ENCODE results near the gene LIPC. TPM values are rescaled to one million over a fixed set of nuclear protein-coding genes. Genes with fewer than 3 reads are reported as not detected.

LIPC gene
- total and polyA plus RNA-seq, 2 of the 4 experiments (the other 2 are of a cell fraction): 0.07 TPM; not detected in 1

GRCh38 chr15:58515807-58516206 lies 84.0 kb downstream of the LIPC start:
- peak overlapping the region; percentile 62; the same call in 1 of the 2 replicates for H2AK5ac ChIP-seq (ENCODE audit: low read depth, low read length)
- H4K5ac ChIP-seq (ENCODE audit: low read depth, low read length): no peak overlapping the region
- no peak overlapping the region for H3K23ac ChIP-seq (ENCODE audit: low read depth, low read length)
- CTCF ChIA-PET: no interaction called here
- in situ Hi-C loops (cut with MboI; ENCODE audit: low sequenced_read_pairs) (no loop called here), dilution Hi-C loops (cut with HindIII; ENCODE audit: low sequenced_read_pairs, unreplicated experiment) (no loop called here), intact Hi-C loops (cut with micrococcal nuclease) (no loop called here)
- H3K4me3 ChIP-seq (ENCODE audit: insufficient read depth, low read depth, low read length): no peak overlapping the region
- no peak overlapping the region for H3K56ac ChIP-seq (ENCODE audit: extremely low read depth, insufficient read depth, low read length)
- no peak overlapping the region for H2AFZ ChIP-seq (replicated peaks; ENCODE audit: low read length, poor library complexity)
- no peak overlapping the region for H2BK5ac ChIP-seq (ENCODE audit: low read depth, low read length, poor library complexity, severe bottlenecking)
- H2BK120ac ChIP-seq (ENCODE audit: low read depth, low read length): no peak overlapping the region
- H4K20me1 ChIP-seq (ENCODE audit: insufficient read depth, low read length): no peaks in the 10 kb centered on the region
- H3K4me2 ChIP-seq (ENCODE audit: low read depth, low read length): no peak overlapping the region
- no peak overlapping the region for H3K4ac ChIP-seq (ENCODE audit: low read depth, low read length)
- no peak overlapping the region for H3K27ac ChIP-seq (ENCODE audit: insufficient read depth, low read length)
- H4K91ac ChIP-seq (ENCODE audit: insufficient read depth, low read depth, low read length): no peak overlapping the region
- H2BK20ac ChIP-seq (ENCODE audit: low read depth, low read length): no peak overlapping the region
- no peak overlapping the region for H3K18ac ChIP-seq (ENCODE audit: low read depth, low read length)
- no TSS peak for BruUV-seq (replicated peaks)
- H3K9me1 ChIP-seq (ENCODE audit: insufficient read depth, low read length): peaks cover 3% of the 10 kb centered on the region; the same call in 1 of the 2 replicates
- peaks cover 2% of the 10 kb centered on the region; the same call in 1 of the 2 replicates for H3K4me1 ChIP-seq (ENCODE audit: control insufficient read depth, insufficient read depth, low read length)
- DNase-seq: no peak
- H3K9me3 ChIP-seq (ENCODE audit: control insufficient read depth, insufficient read depth, low read length): no peaks in the 10 kb centered on the region
- POLR2A ChIA-PET (ENCODE audit: unreplicated experiment): no interaction called here
- no peak overlapping the region for H3K14ac ChIP-seq (replicated peaks; ENCODE audit: low read depth, low read length)
- H3K79me1 ChIP-seq (ENCODE audit: low read depth in 1 of 2, low read length in 2 of 2): no peaks in the 10 kb centered on the region
- no peak overlapping the region for H2AK9ac ChIP-seq (replicated peaks; ENCODE audit: low read depth, low read length, poor library complexity)
- H3K36me3 ChIP-seq (ENCODE audit: control insufficient read depth, insufficient read depth, low read length): no peaks in the 10 kb centered on the region
- no peak overlapping the region for H3K9ac ChIP-seq (ENCODE audit: low read depth, low read length)
- no peak for TF ChIP-seq CHD1 (IDR thresholded peaks at IDR 0.05; ENCODE audit: low read depth, low read length)
- TF ChIP-seq POLR2A (IDR thresholded peaks at IDR 0.05; ENCODE audit: low read depth, low read length): no peak
- no peak for TF ChIP-seq RCOR1 (IDR thresholded peaks at IDR 0.05; ENCODE audit: insufficient replicate concordance, low read length)
- TF ChIP-seq USF2 (IDR thresholded peaks at IDR 0.05; ENCODE audit: low read depth, low read length): no peak
- TF ChIP-seq BHLHE40 (IDR thresholded peaks at IDR 0.05; ENCODE audit: low read depth, low read length): no peak
- TF ChIP-seq NFE2L2 (IDR thresholded peaks at IDR 0.05; ENCODE audit: low read depth, low read length): no peak
- TF ChIP-seq MXI1 (IDR thresholded peaks at IDR 0.05; ENCODE audit: borderline replicate concordance, low read depth, low read length): no peak
- no peak for TF ChIP-seq CTCF (conservative IDR thresholded peaks at IDR 0.05; ENCODE audit: low read depth, low read length)
- no peak for TF ChIP-seq RAD21 (IDR thresholded peaks at IDR 0.05; ENCODE audit: low read length)
- TF ChIP-seq RFX5 (IDR thresholded peaks at IDR 0.05; ENCODE audit: low read depth, low read length): no peak
- no peak for TF ChIP-seq ELK1 (IDR thresholded peaks at IDR 0.05; ENCODE audit: borderline replicate concordance, low read depth, low read length)
- TF ChIP-seq MAFK (IDR thresholded peaks at IDR 0.05; ENCODE audit: low read depth, low read length): no peak
- no peak for TF ChIP-seq CEBPB (IDR thresholded peaks at IDR 0.05; ENCODE audit: low read depth, low read length)
- no peak for TF ChIP-seq MAZ (IDR thresholded peaks at IDR 0.05; ENCODE audit: borderline replicate concordance, low read depth, low read length)
- no peak for TF ChIP-seq SMC3 (IDR thresholded peaks at IDR 0.05; ENCODE audit: low read depth, low read length)
- WGBS, 2 experiments (ENCODE audit: extremely low coverage in 2 of 2, insufficient read length in 1 of 2): 89% methylated on average over 3 of the region's 8 CpGs; no CpG with 5 or more reads in 1 of the 2 experiments
- no peaks in the 10 kb centered on the region for H3K27me3 ChIP-seq (ENCODE audit: control insufficient read depth, insufficient read depth, low read length)
- no peak for ATAC-seq (ENCODE audit: low read depth)
- H2BK15ac ChIP-seq (ENCODE audit: low read depth, low read length): peak overlapping the region; percentile 52; the same call in 1 of the 3 replicates
- no peak overlapping the region for H4K8ac ChIP-seq (ENCODE audit: low read depth in 2 of 2, low read length in 2 of 2)

Data from IMR-90 (cell line).